Neural progenitor cell (in vitro differentiated cells): ENCODE data around the gene SLC6A11.

Experiments
- CTCF ChIP-seq: fragments of 200-600 bp; sonication (generic); IDR thresholded peaks from 2 replicates; pipeline ENCODE4 v1.5.1; 2017; ENCODE audit warnings: antibody characterized with exemption, mild to moderate bottlenecking
- EZH2 ChIP-seq: fragments of 200-600 bp; sonication (generic); IDR thresholded peaks from 2 replicates; pipeline ENCODE4 v1.6.1; 2017; ENCODE audit warnings: antibody characterized with exemption, mild to moderate bottlenecking, moderate library complexity

- no peak for TF ChIP-seq CTCF
- TF ChIP-seq EZH2 = no peak
Observed at GRCh38 chr3:10855083-10855870, 39.2 kb downstream of the SLC6A11 start.
